Measurements from ENCODE around the gene CYYR1.

- TF ChIP-seq EZH2phosphoT487 (IDR thresholded peaks at IDR 0.05; ENCODE audit: insufficient read depth, low read depth), result no peak
- no peak for TF ChIP-seq EZH2 (IDR thresholded peaks at IDR 0.05; ENCODE audit: insufficient read depth, poor library complexity, severe bottlenecking)
Measured at GRCh38 chr21:26471099-26471471, 102.0 kb downstream of the CYYR1 start.
